CD14-positive monocyte (primary cell): Measurements from ENCODE around the gene CES2. TPM values are rescaled to one million over a fixed set of nuclear protein-coding genes. Genes with fewer than 3 reads are reported as not detected.

ENCODE experiments used
- DNase-seq, 3 donors: peaks; one replicate each; pipeline ENCODE4 v3.0.0-alpha.2; 2011 to 2022
- H2AFZ ChIP-seq: 2 replicates; pipeline ENCODE4 v1.6.0; 2012; ENCODE audit warnings: mild to moderate bottlenecking, low read depth, low read length, inconsistent platforms; ENCODE audit not compliant: insufficient read depth, poor library complexity, severe bottlenecking
- H3K27ac ChIP-seq, 2 donors: 1 replicate in 1 of 2; 2 replicates in 1 of 2; pipeline ENCODE4 v1.5.1; 2012 to 2013; ENCODE audit warnings: low read length in 2 of 2, control low read depth in 1 of 2, inconsistent platforms in 1 of 2, low read depth in 1 of 2, mild to moderate bottlenecking in 1 of 2
- H3K27me3 ChIP-seq, 2 donors: one replicate each; pipeline versions ENCODE4 v1.6.0 to v1.6.1; 2011 to 2013; ENCODE audit warnings: low read length in 2 of 2; ENCODE audit not compliant: control insufficient read depth in 2 of 2, insufficient read depth in 2 of 2
- H3K36me3 ChIP-seq, 2 donors: replicated peaks in 1 of 2; 1 replicate in 1 of 2; 2 replicates in 1 of 2; pipeline versions ENCODE4 v1.5.1 to v1.6.1; 2012 to 2013; ENCODE audit warnings: low read length in 2 of 2, control low read depth in 1 of 2, inconsistent platforms in 1 of 2, mild to moderate bottlenecking in 1 of 2; ENCODE audit not compliant: insufficient read depth in 2 of 2, control insufficient read depth in 1 of 2
- H3K4me1 ChIP-seq, 2 donors: 1 replicate in 1 of 2; 2 replicates in 1 of 2; pipeline versions ENCODE4 v1.5.1 to v1.6.1; 2012 to 2013; ENCODE audit warnings: low read length in 2 of 2, control low read depth in 1 of 2, inconsistent platforms in 1 of 2, mild to moderate bottlenecking in 1 of 2, moderate library complexity in 1 of 2; ENCODE audit not compliant: insufficient read depth in 2 of 2, control insufficient read depth in 1 of 2
- H3K4me2 ChIP-seq: replicated peaks from 2 replicates; pipeline ENCODE3; 2012; ENCODE audit warnings: low read length, moderate library complexity, mild to moderate bottlenecking; ENCODE audit not compliant: poor library complexity, severe bottlenecking; ENCODE audit errors: extremely low read depth
- H3K4me3 ChIP-seq, 3 experiments: fragments of 200-600 bp in 1 of 3; sonication (generic) in 1 of 3; replicated peaks in 1 of 3; 1 replicate in 2 of 3; 2 replicates in 1 of 3; pipeline ENCODE4 v1.5.1; 2011 to 2013; ENCODE audit warnings: low read length in 3 of 3, mild to moderate bottlenecking in 3 of 3, control low read depth in 2 of 3, low read depth in 2 of 3, inconsistent platforms in 1 of 3, moderate library complexity in 1 of 3
- H3K79me2 ChIP-seq: 2 replicates; pipeline ENCODE4 v1.6.0; 2012; ENCODE audit warnings: mild to moderate bottlenecking, control low read depth, inconsistent platforms, low read length, moderate library complexity; ENCODE audit not compliant: insufficient read depth
- H3K9ac ChIP-seq: 2 replicates; pipeline ENCODE4 v1.6.0; 2017; ENCODE audit warnings: low read length, mild to moderate bottlenecking; ENCODE audit not compliant: insufficient read depth, poor library complexity, severe bottlenecking
- H3K9me3 ChIP-seq, 2 donors: replicated peaks in 1 of 2; 1 replicate in 1 of 2; 2 replicates in 1 of 2; pipeline versions ENCODE4 v1.5.1 to v1.6.1; 2012 to 2013; ENCODE audit warnings: low read length in 2 of 2, control low read depth in 1 of 2; ENCODE audit not compliant: control insufficient read depth in 1 of 2, insufficient read depth in 1 of 2
- H4K20me1 ChIP-seq: 2 replicates; pipeline ENCODE4 v1.6.0; 2012; ENCODE audit warnings: mild to moderate bottlenecking, low read length, control low read depth, moderate library complexity; ENCODE audit not compliant: insufficient read depth
- H3K27ac Mint-ChIP-seq, 7 donors: one replicate each; pipeline ENCODE4 v1.8.0; 2020; ENCODE audit warnings: mild to moderate bottlenecking in 7 of 7, mixed read lengths in 7 of 7, moderate library complexity in 6 of 7, inconsistent platforms in 2 of 7
- H3K27me3 Mint-ChIP-seq, 3 donors: one replicate each; pipeline ENCODE4 v1.8.0; 2021 to 2022; ENCODE audit warnings: low read depth in 3 of 3, mild to moderate bottlenecking in 3 of 3, mixed read lengths in 3 of 3, moderate library complexity in 3 of 3, inconsistent platforms in 1 of 3
- H3K36me3 Mint-ChIP-seq, 2 donors: one replicate each; pipeline ENCODE4 v1.8.0; 2020; ENCODE audit warnings: mixed read lengths in 2 of 2, inconsistent platforms in 1 of 2, mild to moderate bottlenecking in 1 of 2
- H3K4me1 Mint-ChIP-seq: one replicate; pipeline ENCODE4 v1.8.0; 2020; ENCODE audit warnings: mild to moderate bottlenecking, mixed read lengths
- H3K4me3 Mint-ChIP-seq, 2 donors: one replicate each; pipeline ENCODE4 v1.8.0; 2020; ENCODE audit warnings: mild to moderate bottlenecking in 2 of 2, mixed read lengths in 2 of 2, moderate library complexity in 1 of 2
- H3K9me3 Mint-ChIP-seq, 7 donors: one replicate each; pipeline ENCODE4 v1.8.0; 2020 to 2022; ENCODE audit warnings: mixed read lengths in 7 of 7, mild to moderate bottlenecking in 6 of 7, moderate library complexity in 6 of 7, inconsistent platforms in 2 of 7
- CTCF ChIP-seq: fragments of 200-600 bp; IDR thresholded peaks from one replicate; pipeline ENCODE4 v1.8.0; 2022; ENCODE audit warnings: antibody characterized with exemption, mild to moderate bottlenecking
- WGBS: methylation state at CpG from one replicate; pipeline ENCODE4 v1.1.5; 2013; ENCODE audit warnings: missing lambda C conversion rate; ENCODE audit not compliant: insufficient coverage; 5-methylcytosine and 5-hydroxymethylcytosine counted together
- intact Hi-C, 2 donors: fragments of 100-400 bp; cut with micrococcal nuclease; formaldehyde crosslinking; loops; one replicate each; pipeline versions ENCODE4 v1.15.0 to v1.15.1; 2023
- polyA plus RNA-seq, 3 donors: library from polyadenylated mRNA; depleted of rRNA in 1 of 3; unstranded in 2 of 3; stranded (reverse) in 1 of 3; fragments of 300-500 nt in 2 of 3; fragments of >200 nt in 1 of 3; fragmentation: Illumina TruSeq in 2 of 3; gene quantifications; 1 replicate in 2 of 3; 2 replicates in 1 of 3; pipeline ENCODE4 v1.2.3, GENCODE V29; 2012 to 2021

Gene CES2
- polyA plus RNA-seq, 3 donors: 14.0 to 29.0 (median 23.2) TPM

DNA sequence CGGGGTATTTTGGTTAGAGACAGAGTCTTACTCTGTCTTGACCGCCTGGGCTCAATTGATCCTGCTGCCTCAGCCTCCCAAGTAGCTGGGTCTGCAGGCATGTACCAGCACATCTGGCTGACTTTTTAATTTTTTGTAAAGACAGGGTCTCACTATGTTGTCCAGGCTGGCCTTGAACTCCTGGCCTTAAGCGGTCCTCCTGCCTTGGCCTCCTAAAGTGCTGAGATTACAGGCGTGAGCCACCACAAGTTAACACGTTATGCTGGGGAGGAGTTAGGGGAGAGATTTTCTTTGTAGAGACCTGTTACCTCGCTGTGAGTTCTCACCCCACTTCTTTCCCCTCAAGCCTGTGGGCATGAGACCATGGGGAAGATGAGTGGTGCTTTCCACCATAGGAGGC lies 51.2 kb downstream of the CES2 start:
- Mint-ChIP-seq H3K27ac (no peak overlapping the region), H3K9me3 (no peaks in the 10 kb centered on the region), H3K27me3 (peaks cover 5 to 10% (median 7%) of the 10 kb centered on the region in 3 donors), H3K4me1 (no peaks in the 10 kb centered on the region), H3K36me3 (no peaks in the 10 kb centered on the region), H3K4me3 (no peak overlapping the region)
- no peaks in the 10 kb centered on the region for H3K27me3 ChIP-seq
- H3K4me1 ChIP-seq: no peaks in the 10 kb centered on the region
- DNase-seq: no peak
- no peak for TF ChIP-seq CTCF
- H4K20me1 ChIP-seq: no peaks in the 10 kb centered on the region
- no peak overlapping the region for H3K9ac ChIP-seq
- WGBS: 90% methylated on average over 2 of the region's 6 CpGs
- intact Hi-C loops: no loop called here
- H3K36me3 ChIP-seq: no peaks in the 10 kb centered on the region
- H3K4me3 ChIP-seq: no peak overlapping the region
- H3K4me2 ChIP-seq: no peak overlapping the region
- no peak overlapping the region for H3K27ac ChIP-seq
- no peaks in the 10 kb centered on the region for H3K9me3 ChIP-seq
- H3K79me2 ChIP-seq: no peaks in the 10 kb centered on the region
- H2AFZ ChIP-seq: no peak overlapping the region

DNA sequence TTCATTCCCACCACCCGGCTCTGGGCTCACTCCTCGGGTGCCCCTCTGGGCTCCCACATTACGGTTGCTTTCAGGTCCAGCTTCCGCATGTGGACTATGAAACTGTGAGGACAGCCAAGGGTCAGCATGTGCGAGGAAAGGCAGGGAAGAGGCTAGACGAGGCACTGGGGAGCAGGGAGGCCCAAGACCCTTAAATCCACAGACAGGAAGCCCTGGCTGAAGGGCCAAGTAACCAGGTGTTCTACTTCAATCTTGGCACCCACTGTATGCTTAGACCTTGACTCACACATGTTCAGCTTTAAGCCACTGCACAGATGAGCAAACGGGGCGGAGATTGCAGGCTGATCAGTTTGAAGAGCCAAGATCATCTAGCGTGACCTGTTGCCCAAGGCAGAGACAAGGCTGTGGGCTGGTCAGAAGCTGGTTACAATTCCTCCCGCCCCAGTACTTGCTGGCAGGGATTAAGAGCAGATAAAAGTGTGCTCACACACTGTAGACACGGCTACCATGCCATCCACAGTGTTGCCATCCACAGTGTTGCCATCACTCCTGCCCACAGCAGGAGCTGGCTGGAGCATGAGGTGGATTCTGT lies 53.0 kb downstream of the CES2 start, which contains the start of gene CES4A:
Gene CES4A (plus strand): TSS at position 393 of the 592 bp plus-strand sequence. CDS start 184 bp downstream, at position 577.
- no peak for TF ChIP-seq CTCF
- no peaks in the 10 kb centered on the region for H3K4me1 Mint-ChIP-seq
- DNase-seq: no peak
- H3K36me3 Mint-ChIP-seq: no peaks in the 10 kb centered on the region
- Histone ChIP-seq H4K20me1 (no peaks in the 10 kb centered on the region), H3K9ac (no peak within 1 kb of the TSS), H3K79me2 (no peaks in the 10 kb centered on the region), H3K4me1 (no peaks in the 10 kb centered on the region), H3K27ac (no peak within 1 kb of the TSS), H3K4me3 (no peak within 1 kb of the TSS), H3K27me3 (no peaks in the 10 kb centered on the region), H3K9me3 (no peaks in the 10 kb centered on the region), H3K36me3 (no peaks in the 10 kb centered on the region), H2AFZ (no peak within 1 kb of the TSS), H3K4me2 (no peak within 1 kb of the TSS)
- no peak within 1 kb of the TSS for H3K27ac Mint-ChIP-seq
- no peaks in the 10 kb centered on the region for H3K9me3 Mint-ChIP-seq
- intact Hi-C loops: no loop called here
- 92% methylated on average over 9 of the region's 11 CpGs for WGBS
- H3K4me3 Mint-ChIP-seq: no peak within 1 kb of the TSS
- peaks cover 5 to 8% (median 7%) of the 10 kb centered on the region in 3 donors for H3K27me3 Mint-ChIP-seq
